ENCODE measurements around the gene TREML4.
"Not testable (repeated sequence)": the region's sequence is repeated elsewhere in the genome, so short reads cannot be mapped to it uniquely, and the experiment has no call there.

TREML4 gene

GRCh38 chr6:41228096-41228495 lies at the start of gene TREML4:
Gene TREML4, plus strand, starts transcription at chr6:41228349. Its CDS starts 79 bp downstream, at chr6:41228428.
- no peak for DNase-seq

GRCh38 chr6:41179163-41179562 lies 49.0 kb upstream of the TREML4 start:
- no peak for DNase-seq

- DNase-seq: no peak
These were observed 46.6 kb upstream of the TREML4 start for GRCh38 chr6:41181566-41181965.

- DNase-seq: peak; percentile 45
These were observed 45.8 kb upstream of the TREML4 start for GRCh38 chr6:41182069-41183034.

GRCh38 chr6:41184761-41185160 lies 43.4 kb upstream of the TREML4 start:
- no peak for DNase-seq

- DNase-seq: no peak
These were observed 42.1 kb upstream of the TREML4 start for GRCh38 chr6:41186031-41186562.

GRCh38 chr6:41187924-41188886 lies 39.9 kb upstream of the TREML4 start:
- no peak for DNase-seq

GRCh38 chr6:41189046-41189445 lies 39.1 kb upstream of the TREML4 start:
- DNase-seq: not testable (repeated sequence)

GRCh38 chr6:41189967-41190366 lies 38.2 kb upstream of the TREML4 start:
- DNase-seq: no peak

GRCh38 chr6:41190791-41191190 lies 37.4 kb upstream of the TREML4 start:
- no peak for DNase-seq

GRCh38 chr6:41191569-41191968 lies 36.6 kb upstream of the TREML4 start:
- peak; percentile 69 for DNase-seq

GRCh38 chr6:41193171-41193734 lies 34.9 kb upstream of the TREML4 start:
- DNase-seq: no peak

GRCh38 chr6:41193884-41194283 lies 34.3 kb upstream of the TREML4 start:
- DNase-seq: no peak

GRCh38 chr6:41194386-41194785 lies 33.8 kb upstream of the TREML4 start:
- no peak for DNase-seq

GRCh38 chr6:41197234-41197633 lies 30.9 kb upstream of the TREML4 start:
- DNase-seq: no peak

- DNase-seq: peak; percentile 50
These were observed 28.4 kb upstream of the TREML4 start for GRCh38 chr6:41199552-41200246.

GRCh38 chr6:41200296-41200900 lies 27.8 kb upstream of the TREML4 start:
- peak; percentile 71 for DNase-seq

GRCh38 chr6:41200901-41201763 lies 27.0 kb upstream of the TREML4 start, which contains the start of gene TREML2:
Gene TREML2, minus strand, starts transcription at chr6:41201149. Its CDS starts 141 bp downstream, at chr6:41201008.
- DNase-seq: peak; percentile 49

GRCh38 chr6:41201764-41202173 lies 26.4 kb upstream of the TREML4 start:
- DNase-seq: no peak

GRCh38 chr6:41204156-41204555 lies 24.0 kb upstream of the TREML4 start:
- no peak for DNase-seq
